ENCODE data around the gene FBXO3. TPM values are rescaled to one million over a fixed set of nuclear protein-coding genes. Genes with fewer than 3 reads are reported as not detected.

The FBXO3 gene
- polyA plus RNA-seq, 2 donors = 17.1 to 22.9 TPM

DNA sequence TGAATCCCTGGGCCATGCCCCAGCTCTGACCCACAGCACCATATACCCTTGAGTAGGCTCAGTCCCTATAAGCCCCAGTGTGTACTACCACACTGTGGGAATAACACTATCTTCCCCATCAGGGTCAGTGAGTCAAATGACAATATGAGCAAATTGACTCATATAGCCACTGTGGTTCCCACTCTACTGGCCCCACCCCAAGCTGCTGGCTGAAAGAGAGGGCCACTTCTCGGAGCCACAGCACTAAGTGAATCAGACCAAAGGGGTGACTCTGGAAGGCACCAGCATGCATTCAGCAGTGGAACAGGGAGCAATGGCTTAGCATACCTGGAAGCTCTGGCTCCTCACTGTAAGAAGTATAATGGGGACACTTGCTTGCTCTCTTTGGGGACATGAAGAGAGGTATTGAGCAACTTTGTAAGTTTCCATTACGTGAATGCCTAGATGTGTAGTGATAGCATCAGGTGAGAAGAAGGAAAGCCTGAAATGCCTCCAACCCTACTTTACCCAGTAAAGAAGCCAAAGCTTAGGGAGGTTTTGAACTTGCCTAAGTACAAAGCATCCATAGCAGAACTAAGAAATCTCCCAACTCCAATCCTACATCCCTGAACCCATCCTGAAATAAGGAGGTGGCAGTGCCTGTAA lies 51.6 kb downstream of the FBXO3 start:
- Histone ChIP-seq H3K4me3 (ENCODE audit: low read depth in 1 of 2, low read length in 2 of 2) (no peak overlapping the region), H3K27ac (ENCODE audit: low read depth in 2 of 2, low read length in 1 of 2) (peak overlapping the region; percentile 18 to 74), H3K9me3 (ENCODE audit: control insufficient read depth in 2 of 2, insufficient read depth in 1 of 2, low read depth in 1 of 2, low read length in 1 of 2) (no peaks in the 10 kb centered on the region), H3K27me3 (ENCODE audit: control insufficient read depth in 1 of 2, insufficient read depth in 2 of 2, low read length in 2 of 2) (no peaks in the 10 kb centered on the region), H3K4me1 (ENCODE audit: control insufficient read depth in 2 of 2, insufficient read depth in 2 of 2, low read length in 1 of 2) (peaks cover 8 to 27% of the 10 kb centered on the region in 2 donors), H3K36me3 (ENCODE audit: control insufficient read depth in 2 of 2, insufficient read depth in 2 of 2, low read length in 1 of 2) (peaks cover 7 to 15% of the 10 kb centered on the region in 2 donors)
- WGBS, 2 donors = 66 to 73% methylated on average over 2 of the region's 2 CpGs

DNA sequence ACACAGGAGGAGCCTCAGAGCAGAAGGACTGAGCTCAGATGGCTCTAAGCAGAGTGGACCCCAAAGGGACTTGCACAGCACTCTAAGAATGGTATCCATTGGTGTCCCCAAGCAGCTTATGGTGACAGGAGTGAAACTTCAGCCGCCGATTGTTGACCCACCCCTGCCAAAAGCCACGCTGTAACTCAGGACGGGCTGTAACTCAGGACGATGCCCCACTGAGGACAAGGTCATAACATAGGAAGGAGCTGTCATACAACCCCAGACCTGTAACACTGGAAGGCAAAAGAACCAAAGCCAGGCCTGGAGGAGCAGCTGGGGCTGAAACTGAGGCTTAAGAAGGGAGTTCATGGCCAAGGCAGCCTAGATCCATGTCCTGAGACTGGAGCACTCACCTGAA lies 52.3 kb downstream of the FBXO3 start:
- WGBS, 2 donors = 83% methylated on average over 5 of the region's 5 CpGs
- Histone ChIP-seq H3K4me3 (ENCODE audit: low read depth in 1 of 2, low read length in 2 of 2) (no peak overlapping the region), H3K36me3 (ENCODE audit: control insufficient read depth in 2 of 2, insufficient read depth in 2 of 2, low read length in 1 of 2) (peaks cover 7 to 18% of the 10 kb centered on the region in 2 donors), H3K9me3 (ENCODE audit: control insufficient read depth in 2 of 2, insufficient read depth in 1 of 2, low read depth in 1 of 2, low read length in 1 of 2) (no peaks in the 10 kb centered on the region), H3K27me3 (ENCODE audit: control insufficient read depth in 1 of 2, insufficient read depth in 2 of 2, low read length in 2 of 2) (no peaks in the 10 kb centered on the region), H3K27ac (ENCODE audit: low read depth in 2 of 2, low read length in 1 of 2) (peak overlapping the region; percentile 18 to 74), H3K4me1 (ENCODE audit: control insufficient read depth in 2 of 2, insufficient read depth in 2 of 2, low read length in 1 of 2) (peaks cover 8 to 27% of the 10 kb centered on the region in 2 donors)

DNA sequence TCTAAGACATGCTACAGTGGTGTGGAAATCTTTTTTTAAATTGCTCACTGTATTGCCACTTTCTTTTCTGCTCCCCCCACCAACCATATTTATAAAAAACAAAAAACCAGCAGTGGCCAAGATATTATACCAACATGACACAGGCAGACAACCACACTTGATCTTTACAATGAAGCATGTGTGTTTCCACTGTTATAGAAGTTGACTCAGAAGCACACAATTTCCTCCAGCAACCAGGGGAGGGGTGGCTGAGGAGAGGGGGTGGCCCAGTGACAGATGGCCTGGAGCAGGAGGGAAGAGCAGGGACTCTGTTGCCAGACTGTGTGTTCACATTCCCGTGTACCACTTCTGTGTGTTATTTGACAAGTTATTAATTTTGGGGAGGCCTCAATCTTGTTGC lies 52.9 kb downstream of the FBXO3 start:
- H3K36me3 ChIP-seq (ENCODE audit: control insufficient read depth in 2 of 2, insufficient read depth in 2 of 2, low read length in 1 of 2) = peaks cover 9 to 23% of the 10 kb centered on the region in 2 donors
- H3K9me3 ChIP-seq (ENCODE audit: control insufficient read depth in 2 of 2, insufficient read depth in 1 of 2, low read depth in 1 of 2, low read length in 1 of 2) = no peaks in the 10 kb centered on the region
- H3K27ac ChIP-seq (ENCODE audit: low read depth in 2 of 2, low read length in 1 of 2) = peak overlapping the region in 1 of 2 donors; percentile 35
- 11 to 23% methylated on average over 1 of the region's 1 CpG for WGBS, 2 donors
- peaks cover 8 to 31% of the 10 kb centered on the region in 2 donors for H3K4me1 ChIP-seq (ENCODE audit: control insufficient read depth in 2 of 2, insufficient read depth in 2 of 2, low read length in 1 of 2)
- no peaks in the 10 kb centered on the region for H3K27me3 ChIP-seq (ENCODE audit: control insufficient read depth in 1 of 2, insufficient read depth in 2 of 2, low read length in 2 of 2)
- no peak overlapping the region for H3K4me3 ChIP-seq (ENCODE audit: low read depth in 1 of 2, low read length in 2 of 2)

DNA sequence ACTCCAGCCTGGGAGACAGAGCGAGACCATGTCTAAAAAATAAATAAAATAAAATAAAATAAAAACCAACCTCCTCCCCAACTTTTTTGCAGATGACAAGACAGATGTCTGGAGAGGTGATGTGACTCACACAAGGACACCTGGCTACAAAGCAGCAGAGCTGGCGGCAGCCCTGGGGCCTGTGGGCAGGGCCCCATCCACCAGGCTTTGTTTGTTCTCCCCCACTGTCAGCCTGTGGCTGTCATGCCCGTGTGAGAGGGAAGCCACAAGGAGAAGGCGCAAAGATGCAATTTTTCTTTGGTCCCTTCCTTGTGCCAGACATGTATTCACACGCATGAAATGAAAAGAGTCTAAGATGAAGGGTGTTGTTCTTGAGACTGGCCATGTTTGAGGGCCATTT lies 54.7 kb downstream of the FBXO3 start:
- no peak overlapping the region for H3K27ac ChIP-seq (ENCODE audit: low read depth in 2 of 2, low read length in 1 of 2)
- no peaks in the 10 kb centered on the region for H3K27me3 ChIP-seq (ENCODE audit: control insufficient read depth in 1 of 2, insufficient read depth in 2 of 2, low read length in 2 of 2)
- H3K36me3 ChIP-seq (ENCODE audit: control insufficient read depth in 2 of 2, insufficient read depth in 2 of 2, low read length in 1 of 2) = peaks cover 11 to 25% of the 10 kb centered on the region in 2 donors
- no peak overlapping the region for H3K4me3 ChIP-seq (ENCODE audit: low read depth in 1 of 2, low read length in 2 of 2)
- H3K9me3 ChIP-seq (ENCODE audit: control insufficient read depth in 2 of 2, insufficient read depth in 1 of 2, low read depth in 1 of 2, low read length in 1 of 2) = no peaks in the 10 kb centered on the region
- 55 to 76% methylated on average over 5 of the region's 5 CpGs for WGBS, 2 donors
- H3K4me1 ChIP-seq (ENCODE audit: control insufficient read depth in 2 of 2, insufficient read depth in 2 of 2, low read length in 1 of 2) = peaks cover 8 to 29% of the 10 kb centered on the region in 2 donors

DNA sequence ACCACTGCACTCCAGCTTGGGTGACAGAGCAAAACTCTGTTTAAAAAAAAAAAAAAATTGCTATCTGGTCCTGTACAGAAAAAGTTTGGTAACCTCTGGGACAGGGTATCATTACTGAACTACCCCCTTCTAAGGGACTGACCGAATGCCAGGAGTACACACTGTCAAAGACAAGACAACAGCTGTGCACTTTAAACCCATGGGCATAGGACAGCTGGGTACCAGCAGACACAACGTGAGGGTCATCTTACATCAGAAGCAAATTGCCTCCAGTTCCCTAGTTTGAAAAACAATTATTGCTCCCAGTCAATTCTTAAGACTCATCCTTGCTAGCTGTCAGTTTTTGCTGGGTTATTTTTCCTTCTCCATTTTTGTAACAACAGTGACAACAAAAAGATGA lies 55.9 kb downstream of the FBXO3 start:
- Histone ChIP-seq H3K36me3 (ENCODE audit: control insufficient read depth in 2 of 2, insufficient read depth in 2 of 2, low read length in 1 of 2) (peaks cover 15 to 29% of the 10 kb centered on the region in 2 donors), H3K4me1 (ENCODE audit: control insufficient read depth in 2 of 2, insufficient read depth in 2 of 2, low read length in 1 of 2) (peaks cover 3 to 19% of the 10 kb centered on the region in 2 donors), H3K4me3 (ENCODE audit: low read depth in 1 of 2, low read length in 2 of 2) (no peak overlapping the region), H3K27me3 (ENCODE audit: control insufficient read depth in 1 of 2, insufficient read depth in 2 of 2, low read length in 2 of 2) (no peaks in the 10 kb centered on the region), H3K9me3 (ENCODE audit: control insufficient read depth in 2 of 2, insufficient read depth in 1 of 2, low read depth in 1 of 2, low read length in 1 of 2) (no peaks in the 10 kb centered on the region), H3K27ac (ENCODE audit: low read depth in 2 of 2, low read length in 1 of 2) (no peak overlapping the region)
- WGBS, 2 donors = 76 to 84% methylated on average over 2 of the region's 2 CpGs

DNA sequence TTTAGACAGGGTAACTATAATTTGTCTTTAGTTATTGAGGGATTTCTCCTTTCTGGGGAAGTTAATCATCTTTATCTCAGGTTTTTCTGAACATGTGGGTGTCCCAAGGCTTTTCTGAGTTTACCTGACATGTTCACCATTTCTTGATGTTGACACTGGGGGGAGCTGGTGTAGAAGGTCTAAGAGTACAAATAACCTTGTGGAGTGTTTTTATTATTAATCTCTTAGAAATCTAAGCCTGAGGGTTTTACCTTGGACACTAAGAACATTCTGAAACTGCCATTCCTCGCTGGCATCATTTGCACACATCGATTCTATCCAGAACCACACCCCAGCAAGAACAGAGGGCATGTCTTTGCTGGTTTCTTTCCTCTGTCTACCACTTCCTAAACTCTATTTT lies 58.1 kb downstream of the FBXO3 start:
- no peak overlapping the region for H3K4me3 ChIP-seq (ENCODE audit: low read depth in 1 of 2, low read length in 2 of 2)
- H3K4me1 ChIP-seq (ENCODE audit: control insufficient read depth in 2 of 2, insufficient read depth in 2 of 2, low read length in 1 of 2) = peaks cover 0 to 4% of the 10 kb centered on the region in 2 donors
- H3K27me3 ChIP-seq (ENCODE audit: control insufficient read depth in 1 of 2, insufficient read depth in 2 of 2, low read length in 2 of 2) = no peaks in the 10 kb centered on the region
- no peak overlapping the region for H3K27ac ChIP-seq (ENCODE audit: low read depth in 2 of 2, low read length in 1 of 2)
- no peaks in the 10 kb centered on the region for H3K9me3 ChIP-seq (ENCODE audit: control insufficient read depth in 2 of 2, insufficient read depth in 1 of 2, low read depth in 1 of 2, low read length in 1 of 2)
- H3K36me3 ChIP-seq (ENCODE audit: control insufficient read depth in 2 of 2, insufficient read depth in 2 of 2, low read length in 1 of 2) = peaks cover 12 to 19% of the 10 kb centered on the region in 2 donors
- 45 to 50% methylated on average over 2 of the region's 2 CpGs for WGBS, 2 donors

DNA sequence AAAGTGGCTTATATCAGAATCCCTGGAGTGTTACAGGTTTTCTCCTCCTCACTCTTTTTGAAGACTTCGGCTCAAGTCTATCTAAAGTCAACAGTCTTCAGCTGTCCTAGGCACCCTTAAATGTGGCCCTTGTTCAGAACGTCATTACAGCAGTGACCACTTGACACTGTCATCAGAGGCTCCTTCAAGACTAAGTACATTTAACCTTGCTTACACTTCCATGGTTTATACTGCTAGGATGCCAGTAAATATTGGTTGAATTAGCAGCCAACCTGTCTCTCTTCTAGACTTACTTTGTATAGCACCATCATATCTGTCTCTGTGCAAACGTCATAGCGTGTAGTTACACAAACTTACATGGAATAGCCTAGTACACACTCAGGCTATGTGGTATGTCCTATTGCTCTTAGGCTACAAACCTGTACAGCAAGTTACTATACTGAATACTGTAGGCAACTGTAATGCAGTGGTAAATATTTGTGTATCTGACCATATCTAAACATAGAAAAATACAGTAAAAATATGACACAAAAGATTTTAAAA lies 60.4 kb downstream of the FBXO3 start:
- H3K4me3 ChIP-seq (ENCODE audit: low read depth in 1 of 2, low read length in 2 of 2) = no peak overlapping the region
- WGBS, 2 donors = 72 to 83% methylated on average over 4 of the region's 4 CpGs
- no peak overlapping the region for H3K27ac ChIP-seq (ENCODE audit: low read depth in 2 of 2, low read length in 1 of 2)
- H3K36me3 ChIP-seq (ENCODE audit: control insufficient read depth in 2 of 2, insufficient read depth in 2 of 2, low read length in 1 of 2) = peaks cover 15 to 26% of the 10 kb centered on the region in 2 donors
- no peaks in the 10 kb centered on the region for H3K27me3 ChIP-seq (ENCODE audit: control insufficient read depth in 1 of 2, insufficient read depth in 2 of 2, low read length in 2 of 2)
- H3K4me1 ChIP-seq (ENCODE audit: control insufficient read depth in 2 of 2, insufficient read depth in 2 of 2, low read length in 1 of 2) = peaks cover 0 to 4% of the 10 kb centered on the region in 2 donors
- no peaks in the 10 kb centered on the region for H3K9me3 ChIP-seq (ENCODE audit: control insufficient read depth in 2 of 2, insufficient read depth in 1 of 2, low read depth in 1 of 2, low read length in 1 of 2)

DNA sequence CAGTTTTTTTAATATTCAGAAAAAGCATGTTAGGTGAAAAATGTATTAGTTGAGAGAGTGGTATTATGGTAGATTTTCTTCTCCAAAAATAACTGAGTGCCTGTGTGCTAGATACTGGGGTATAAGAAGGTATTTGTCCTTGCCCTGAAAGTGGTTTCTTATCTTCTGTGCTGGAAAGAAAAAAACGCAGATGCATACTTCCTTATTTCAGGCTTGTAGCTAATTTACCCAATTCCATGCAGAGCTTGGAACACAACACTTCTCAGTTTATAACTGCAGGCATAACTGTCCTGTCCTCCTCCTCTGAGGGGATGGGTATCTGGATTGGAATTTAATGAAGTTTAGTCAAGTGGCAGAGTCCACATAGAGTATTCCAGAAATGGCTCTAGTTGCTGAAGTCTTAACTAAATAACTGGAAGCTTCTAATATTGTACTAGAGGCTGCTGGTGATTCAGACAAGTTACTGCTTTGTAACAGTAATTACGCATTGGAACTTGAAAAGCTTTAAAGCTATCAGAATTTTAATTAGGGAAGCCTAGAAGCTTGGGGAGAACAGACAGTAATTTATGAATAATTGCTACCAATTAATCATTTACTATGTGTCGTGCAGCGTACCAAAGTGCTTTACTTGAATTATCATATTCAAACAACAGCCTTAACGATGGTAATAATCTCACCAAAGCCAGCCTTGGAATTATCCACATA lies 61.0 kb downstream of the FBXO3 start:
- Histone ChIP-seq H3K27ac (ENCODE audit: low read depth in 2 of 2, low read length in 1 of 2) (no peak overlapping the region), H3K27me3 (ENCODE audit: control insufficient read depth in 1 of 2, insufficient read depth in 2 of 2, low read length in 2 of 2) (no peaks in the 10 kb centered on the region), H3K4me3 (ENCODE audit: low read depth in 1 of 2, low read length in 2 of 2) (no peak overlapping the region), H3K9me3 (ENCODE audit: control insufficient read depth in 2 of 2, insufficient read depth in 1 of 2, low read depth in 1 of 2, low read length in 1 of 2) (no peaks in the 10 kb centered on the region), H3K4me1 (ENCODE audit: control insufficient read depth in 2 of 2, insufficient read depth in 2 of 2, low read length in 1 of 2) (peaks cover 0 to 4% of the 10 kb centered on the region in 2 donors), H3K36me3 (ENCODE audit: control insufficient read depth in 2 of 2, insufficient read depth in 2 of 2, low read length in 1 of 2) (peaks cover 15 to 24% of the 10 kb centered on the region in 2 donors)
- 64 to 76% methylated on average over 5 of the region's 5 CpGs for WGBS, 2 donors

DNA sequence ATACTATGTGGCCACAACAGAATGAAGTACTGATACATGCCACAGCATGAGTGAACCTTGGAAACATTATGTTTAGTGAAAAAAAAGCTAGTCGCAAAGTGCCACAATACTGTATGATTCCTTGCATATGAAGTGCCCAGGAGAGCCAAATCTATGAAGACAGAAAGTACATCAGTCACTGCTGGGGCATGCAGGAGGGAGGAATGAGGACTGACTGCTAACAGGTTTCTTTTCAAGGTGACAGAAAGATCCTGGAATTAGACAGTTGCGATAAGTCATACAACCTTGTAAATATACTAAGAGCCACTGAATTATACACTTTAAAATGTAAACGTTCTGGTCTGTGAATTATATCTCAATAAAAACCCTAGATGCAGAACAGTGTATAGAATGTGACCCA lies 61.9 kb downstream of the FBXO3 start:
- Histone ChIP-seq H3K4me3 (ENCODE audit: low read depth in 1 of 2, low read length in 2 of 2) (no peak overlapping the region), H3K27me3 (ENCODE audit: control insufficient read depth in 1 of 2, insufficient read depth in 2 of 2, low read length in 2 of 2) (no peaks in the 10 kb centered on the region), H3K36me3 (ENCODE audit: control insufficient read depth in 2 of 2, insufficient read depth in 2 of 2, low read length in 1 of 2) (peaks cover 15 to 24% of the 10 kb centered on the region in 2 donors), H3K27ac (ENCODE audit: low read depth in 2 of 2, low read length in 1 of 2) (no peak overlapping the region), H3K4me1 (ENCODE audit: control insufficient read depth in 2 of 2, insufficient read depth in 2 of 2, low read length in 1 of 2) (peaks cover 0 to 6% of the 10 kb centered on the region in 2 donors), H3K9me3 (ENCODE audit: control insufficient read depth in 2 of 2, insufficient read depth in 1 of 2, low read depth in 1 of 2, low read length in 1 of 2) (no peaks in the 10 kb centered on the region)
- 81 to 86% methylated on average over 3 of the region's 3 CpGs for WGBS, 2 donors

Measured in esophagus (tissue), 2 donors.